Suprapubic skin (tissue), 4 donors: ENCODE data around the gene LBHD2.

Experiments used
- EP300 ChIP-seq: sonication (generic); formaldehyde crosslinking; IDR thresholded peaks from one replicate; pipeline ENCODE4 v1.6.1; 2017; ENCODE audit warnings: antibody characterized with exemption
- POLR2A ChIP-seq, 2 donors: fragments of 450-650 bp; IDR thresholded peaks; one replicate each; pipeline ENCODE4 v1.6.1; 2017; ENCODE audit warnings: antibody characterized with exemption in 2 of 2, mild to moderate bottlenecking in 2 of 2, moderate library complexity in 2 of 2
- POLR2AphosphoS5 ChIP-seq, 3 donors: sonication (generic); formaldehyde crosslinking; IDR thresholded peaks; one replicate each; pipeline ENCODE4 v1.6.1; 2017; ENCODE audit warnings: antibody characterized with exemption in 3 of 3
- TF ChIP-seq, protein P1 (sequence below), 2 donors: fragments of 200-600 bp in 1 of 2; fragments of 450-650 bp in 1 of 2; sonication (generic) in 1 of 2; IDR thresholded peaks; one replicate each; pipeline ENCODE4 v1.5.1; 2016 to 2019; ENCODE audit warnings: antibody characterized with exemption in 2 of 2, mild to moderate bottlenecking in 1 of 2, moderate library complexity in 1 of 2

DNA sequence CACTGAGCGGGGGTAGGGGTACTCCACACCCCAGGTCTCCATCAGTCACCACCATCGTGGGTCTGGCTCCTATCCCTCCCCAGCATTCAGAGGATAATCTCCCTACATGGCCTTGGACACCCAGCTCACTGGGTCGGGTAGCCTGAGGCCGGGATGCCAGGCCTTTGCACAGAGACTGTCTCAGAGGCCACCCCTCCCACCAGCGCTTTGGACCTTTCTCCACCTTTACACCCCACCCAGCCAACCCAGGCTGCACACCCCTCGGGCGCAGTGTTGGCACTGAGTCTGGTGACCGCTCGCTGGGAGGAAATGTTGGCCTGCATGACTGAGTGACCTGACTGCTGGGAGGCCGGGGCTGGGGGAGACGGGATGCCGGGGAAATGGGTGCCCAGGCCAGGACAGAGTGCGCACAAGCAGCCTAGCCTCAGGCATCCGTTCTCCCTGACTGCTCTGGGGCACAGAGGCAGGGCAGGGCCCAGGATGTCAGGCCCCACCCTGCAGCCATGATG lies 10.6 kb upstream of the LBHD2 start:
- no peak for TF ChIP-seq EP300
- no peak for TF ChIP-seq POLR2A (IDR thresholded peaks at IDR 0.05)
- TF ChIP-seq, protein P1, sequence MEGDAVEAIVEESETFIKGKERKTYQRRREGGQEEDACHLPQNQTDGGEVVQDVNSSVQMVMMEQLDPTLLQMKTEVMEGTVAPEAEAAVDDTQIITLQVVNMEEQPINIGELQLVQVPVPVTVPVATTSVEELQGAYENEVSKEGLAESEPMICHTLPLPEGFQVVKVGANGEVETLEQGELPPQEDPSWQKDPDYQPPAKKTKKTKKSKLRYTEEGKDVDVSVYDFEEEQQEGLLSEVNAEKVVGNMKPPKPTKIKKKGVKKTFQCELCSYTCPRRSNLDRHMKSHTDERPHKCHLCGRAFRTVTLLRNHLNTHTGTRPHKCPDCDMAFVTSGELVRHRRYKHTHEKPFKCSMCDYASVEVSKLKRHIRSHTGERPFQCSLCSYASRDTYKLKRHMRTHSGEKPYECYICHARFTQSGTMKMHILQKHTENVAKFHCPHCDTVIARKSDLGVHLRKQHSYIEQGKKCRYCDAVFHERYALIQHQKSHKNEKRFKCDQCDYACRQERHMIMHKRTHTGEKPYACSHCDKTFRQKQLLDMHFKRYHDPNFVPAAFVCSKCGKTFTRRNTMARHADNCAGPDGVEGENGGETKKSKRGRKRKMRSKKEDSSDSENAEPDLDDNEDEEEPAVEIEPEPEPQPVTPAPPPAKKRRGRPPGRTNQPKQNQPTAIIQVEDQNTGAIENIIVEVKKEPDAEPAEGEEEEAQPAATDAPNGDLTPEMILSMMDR (IDR thresholded peaks at IDR 0.05): no peak
- TF ChIP-seq POLR2AphosphoS5 (IDR thresholded peaks at IDR 0.05): no peak
